H9 (cell line): ENCODE measurements around the gene LILRA6. TPM values are rescaled to one million over a fixed set of nuclear protein-coding genes. Genes with fewer than 3 reads are reported as not detected.

Experiments
- DNase-seq: peaks from one replicate; pipeline ENCODE4 v3.0.0-alpha.2; 2017
- H2AFZ ChIP-seq: one replicate; pipeline ENCODE4 v1.6.1; 2013; ENCODE audit warnings: mild to moderate bottlenecking, low read length, control low read depth, moderate library complexity
- H2AK5ac ChIP-seq: 2 replicates; pipeline ENCODE4 v1.6.1; 2013; ENCODE audit warnings: low read length, control low read depth, mixed read lengths; ENCODE audit not compliant: insufficient read length
- H2BK120ac ChIP-seq: one replicate; pipeline ENCODE4 v1.6.1; 2013; ENCODE audit warnings: low read depth, mild to moderate bottlenecking, low read length, control low read depth, inconsistent platforms; ENCODE audit not compliant: poor library complexity, severe bottlenecking
- H2BK12ac ChIP-seq: 2 replicates; pipeline ENCODE4 v1.6.1; 2013; ENCODE audit warnings: low read length, control low read depth, mixed read lengths, low read depth; ENCODE audit not compliant: insufficient read length
- H2BK15ac ChIP-seq: 2 replicates; pipeline ENCODE4 v1.6.1; 2013; ENCODE audit warnings: low read depth, low read length, control low read depth
- H2BK20ac ChIP-seq: one replicate; pipeline ENCODE4 v1.6.1; 2013; ENCODE audit warnings: low read depth, mild to moderate bottlenecking, low read length, control low read depth, inconsistent platforms; ENCODE audit not compliant: poor library complexity, severe bottlenecking
- H2BK5ac ChIP-seq: 2 replicates; pipeline ENCODE4 v1.6.1; 2013; ENCODE audit warnings: low read length, control low read depth, mixed read lengths; ENCODE audit not compliant: insufficient read length
- H3K14ac ChIP-seq: 2 replicates; pipeline ENCODE4 v1.6.1; 2013; ENCODE audit warnings: low read length, control low read depth; ENCODE audit not compliant: insufficient read depth
- H3K18ac ChIP-seq: 2 replicates; pipeline ENCODE4 v1.6.1; 2013; ENCODE audit warnings: low read depth, mild to moderate bottlenecking, mixed read lengths, low read length, control low read depth; ENCODE audit not compliant: insufficient read length
- H3K23ac ChIP-seq: 2 replicates; pipeline ENCODE4 v1.6.1; 2013; ENCODE audit warnings: low read length, control low read depth, mixed read lengths, low read depth; ENCODE audit not compliant: insufficient read length
- H3K23me2 ChIP-seq: 2 replicates; pipeline ENCODE4 v1.6.1; 2013; ENCODE audit warnings: low read depth, mild to moderate bottlenecking, mixed read lengths, low read length, control low read depth; ENCODE audit not compliant: insufficient read length, poor library complexity, severe bottlenecking
- H3K27ac ChIP-seq: 2 replicates; pipeline ENCODE4 v1.5.1; 2013; ENCODE audit warnings: low read length, control low read depth, mixed read lengths, low read depth; ENCODE audit not compliant: insufficient read length
- H3K27me3 ChIP-seq: 2 replicates; pipeline ENCODE4 v1.6.1; 2013; ENCODE audit warnings: low read length, control low read depth, inconsistent platforms; ENCODE audit not compliant: insufficient read depth
- H3K4ac ChIP-seq: 2 replicates; pipeline ENCODE4 v1.6.1; 2013; ENCODE audit warnings: low read depth, mild to moderate bottlenecking, control low read depth, inconsistent platforms, low read length, moderate library complexity
- H3K4me1 ChIP-seq: 2 replicates; pipeline ENCODE4 v1.6.1; 2013; ENCODE audit warnings: low read length, control low read depth, inconsistent platforms; ENCODE audit not compliant: insufficient read depth
- H3K4me2 ChIP-seq: 2 replicates; pipeline ENCODE4 v1.6.1; 2013; ENCODE audit warnings: low read length, control low read depth, mixed read lengths; ENCODE audit not compliant: insufficient read length, insufficient read depth
- H3K56ac ChIP-seq: 2 replicates; pipeline ENCODE4 v1.6.1; 2013; ENCODE audit warnings: low read depth, mild to moderate bottlenecking, mixed read lengths, low read length, control low read depth; ENCODE audit not compliant: insufficient read length
- H3K79me1 ChIP-seq: 2 replicates; pipeline ENCODE4 v1.6.1; 2013; ENCODE audit warnings: low read depth, mild to moderate bottlenecking, moderate library complexity, low read length, control low read depth, inconsistent platforms; ENCODE audit not compliant: insufficient read depth, poor library complexity, severe bottlenecking
- H3K79me2 ChIP-seq: 2 replicates; pipeline ENCODE4 v1.6.1; 2013; ENCODE audit warnings: low read length, control low read depth, inconsistent platforms; ENCODE audit not compliant: insufficient read depth
- H3K9ac ChIP-seq: 2 replicates; pipeline ENCODE4 v1.6.1; 2013; ENCODE audit warnings: low read length, control low read depth, mixed read lengths; ENCODE audit not compliant: insufficient read length; ENCODE audit errors: extremely low read depth
- H3K9me3 ChIP-seq: one replicate; pipeline ENCODE4 v1.6.1; 2013; ENCODE audit warnings: low read depth, low read length, inconsistent platforms; ENCODE audit not compliant: control insufficient read depth
- H3T11ph ChIP-seq: one replicate; pipeline ENCODE4 v1.6.1; 2013; ENCODE audit warnings: mild to moderate bottlenecking, low read length, control low read depth, inconsistent platforms
- H4K20me1 ChIP-seq: one replicate; pipeline ENCODE4 v1.6.1; 2013; ENCODE audit not compliant: control insufficient read depth, insufficient read length, insufficient read depth
- H4K5ac ChIP-seq: 2 replicates; pipeline ENCODE4 v1.6.1; 2013; ENCODE audit warnings: low read depth, mild to moderate bottlenecking, mixed read lengths, low read length, control low read depth; ENCODE audit not compliant: insufficient read length
- H4K8ac ChIP-seq: replicated peaks from 2 replicates; pipeline ENCODE4 v1.6.1; 2013; ENCODE audit warnings: low read length, control low read depth, mixed read lengths, low read depth; ENCODE audit not compliant: insufficient read length
- H4K91ac ChIP-seq: 2 replicates; pipeline ENCODE4 v1.6.1; 2013; ENCODE audit warnings: low read depth, mild to moderate bottlenecking, moderate library complexity, mixed read lengths, low read length, control low read depth; ENCODE audit not compliant: insufficient read length
- H3K27ac Mint-ChIP-seq, 3 experiments: 2 replicates in 2 of 3; 3 replicates in 1 of 3; pipeline ENCODE4 v1.8.0; 2020 to 2021; ENCODE audit warnings: mixed read lengths in 3 of 3, mild to moderate bottlenecking in 1 of 3, moderate library complexity in 1 of 3
- H3K27me3 Mint-ChIP-seq: 2 replicates; pipeline ENCODE4 v1.8.0; 2021; ENCODE audit warnings: low read depth, mild to moderate bottlenecking, moderate library complexity, mixed read lengths
- H3K36me3 Mint-ChIP-seq, 3 experiments: 2 replicates in 2 of 3; 3 replicates in 1 of 3; pipeline ENCODE4 v1.8.0; 2020 to 2021; ENCODE audit warnings: low read depth in 3 of 3, mixed read lengths in 3 of 3; ENCODE audit not compliant: insufficient read depth in 1 of 3
- H3K4me1 Mint-ChIP-seq, 2 experiments: 2 replicates each; pipeline ENCODE4 v1.8.0; 2020; ENCODE audit warnings: mixed read lengths in 2 of 2
- H3K4me3 Mint-ChIP-seq, 2 experiments: 2 replicates in 1 of 2; 3 replicates in 1 of 2; pipeline ENCODE4 v1.8.0; 2020 to 2021; ENCODE audit warnings: mild to moderate bottlenecking in 2 of 2, mixed read lengths in 2 of 2, moderate library complexity in 1 of 2
- H3K9me3 Mint-ChIP-seq, 2 experiments: 2 replicates in 1 of 2; 3 replicates in 1 of 2; pipeline ENCODE4 v1.8.0; 2020; ENCODE audit warnings: mild to moderate bottlenecking in 2 of 2, mixed read lengths in 2 of 2, moderate library complexity in 1 of 2
- WGBS: extraction: QIAGEN DNeasy Blood & Tissue Kit; methylation state at CpG from one replicate; pipeline ENCODE4 v1.1.7; 2013; ENCODE audit warnings: missing lambda C conversion rate, low lambda C conversion rate, mixed read lengths; ENCODE audit not compliant: insufficient read length; ENCODE audit errors: extremely low coverage; 5-methylcytosine and 5-hydroxymethylcytosine counted together
- total RNA-seq: library from RNA; stranded (reverse); gene quantifications from 2 replicates; pipeline ENCODE4 v1.2.1, GENCODE V29; 2021
- TF ChIP-seq, protein P1 (sequence below): fragments of 200-600 bp; sonication (generic); conservative IDR thresholded peaks from 3 replicates; pipeline ENCODE4 v1.8.0; 2021; ENCODE audit warnings: antibody characterized with exemption, mild to moderate bottlenecking

Gene LILRA6
- total RNA-seq, 1 experiment from 2014 or later, result not detected

DNA sequence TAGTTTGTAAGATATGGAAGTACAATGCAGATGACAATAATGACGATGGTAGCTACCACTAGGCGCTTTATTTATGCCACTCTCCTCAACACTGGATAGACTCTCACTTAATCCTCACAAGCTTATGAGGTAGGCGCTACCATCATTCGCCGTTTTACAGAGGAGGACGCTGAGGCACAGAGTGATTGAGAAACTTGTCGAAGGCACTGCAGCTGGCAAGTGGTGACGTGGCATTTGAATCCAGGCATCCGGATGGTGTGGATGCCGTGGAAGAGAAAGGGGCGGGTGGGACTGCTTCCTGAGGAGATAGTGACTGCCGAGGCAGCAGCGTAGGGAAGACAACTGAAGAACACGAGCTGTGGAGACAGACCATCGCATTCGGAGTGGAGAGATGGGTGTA is 43.2 kb downstream of the LILRA6 start:
- Histone ChIP-seq H2BK20ac (no peak overlapping the region), H4K20me1 (no peaks in the 10 kb centered on the region), H3T11ph (no peak overlapping the region), H3K18ac (no peak overlapping the region), H3K56ac (no peak overlapping the region), H3K27ac (no peak overlapping the region), H3K4me1 (peaks cover 3% of the 10 kb centered on the region), H2AFZ (no peak overlapping the region), H3K23ac (no peak overlapping the region), H3K27me3 (no peaks in the 10 kb centered on the region), H4K91ac (no peak overlapping the region), H2BK120ac (no peak overlapping the region), H2BK5ac (no peak overlapping the region), H2BK12ac (no peak overlapping the region), H3K4ac (no peak overlapping the region), H3K79me2 (peaks cover 34% of the 10 kb centered on the region), H4K8ac (no peak overlapping the region), H3K9ac (no peak overlapping the region), H2AK5ac (no peak overlapping the region), H3K4me2 (no peak overlapping the region), H3K79me1 (peaks cover 6% of the 10 kb centered on the region), H4K5ac (no peak overlapping the region), H3K9me3 (no peaks in the 10 kb centered on the region), H2BK15ac (no peak overlapping the region), H3K14ac (no peak overlapping the region), H3K23me2 (peaks cover 7% of the 10 kb centered on the region)
- Mint-ChIP-seq H3K27me3 (no peaks in the 10 kb centered on the region; the same call in 1 of the 2 replicates), H3K4me3 (peak overlapping the region; percentile 46 to 98), H3K36me3 (peaks cover 47 to 59% (median 56%) of the 10 kb centered on the region in 3 experiments), H3K9me3 (no peaks in the 10 kb centered on the region), H3K4me1 (peaks cover 27 to 37% of the 10 kb centered on the region in 2 experiments), H3K27ac (peak overlapping the region; percentile 56 to 89 (median 82); a peak in 6 of 7 replicates)
- DNase-seq, result no peak
- WGBS, result no CpG with 5 or more reads among the region's 16 CpGs
- TF ChIP-seq, protein P1, sequence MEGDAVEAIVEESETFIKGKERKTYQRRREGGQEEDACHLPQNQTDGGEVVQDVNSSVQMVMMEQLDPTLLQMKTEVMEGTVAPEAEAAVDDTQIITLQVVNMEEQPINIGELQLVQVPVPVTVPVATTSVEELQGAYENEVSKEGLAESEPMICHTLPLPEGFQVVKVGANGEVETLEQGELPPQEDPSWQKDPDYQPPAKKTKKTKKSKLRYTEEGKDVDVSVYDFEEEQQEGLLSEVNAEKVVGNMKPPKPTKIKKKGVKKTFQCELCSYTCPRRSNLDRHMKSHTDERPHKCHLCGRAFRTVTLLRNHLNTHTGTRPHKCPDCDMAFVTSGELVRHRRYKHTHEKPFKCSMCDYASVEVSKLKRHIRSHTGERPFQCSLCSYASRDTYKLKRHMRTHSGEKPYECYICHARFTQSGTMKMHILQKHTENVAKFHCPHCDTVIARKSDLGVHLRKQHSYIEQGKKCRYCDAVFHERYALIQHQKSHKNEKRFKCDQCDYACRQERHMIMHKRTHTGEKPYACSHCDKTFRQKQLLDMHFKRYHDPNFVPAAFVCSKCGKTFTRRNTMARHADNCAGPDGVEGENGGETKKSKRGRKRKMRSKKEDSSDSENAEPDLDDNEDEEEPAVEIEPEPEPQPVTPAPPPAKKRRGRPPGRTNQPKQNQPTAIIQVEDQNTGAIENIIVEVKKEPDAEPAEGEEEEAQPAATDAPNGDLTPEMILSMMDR, result no peak
